Osteocyte (in vitro differentiated cells): Measurements from ENCODE around the gene COPZ1. TPM values are rescaled to one million over a fixed set of nuclear protein-coding genes. Genes with fewer than 3 reads are reported as not detected.

Source experiments
- DNase-seq: peaks from one replicate; pipeline ENCODE4 v3.0.0; 2021; ENCODE audit warnings: mixed read lengths; ENCODE audit not compliant: unreplicated experiment; ENCODE audit errors: extremely low spot score
- H3K27ac Mint-ChIP-seq: one replicate; pipeline ENCODE4 v1.8.0; 2021; ENCODE audit warnings: mild to moderate bottlenecking, mixed read lengths; ENCODE audit not compliant: unreplicated experiment
- H3K27me3 Mint-ChIP-seq: one replicate; pipeline ENCODE4 v1.8.0; 2021; ENCODE audit warnings: mixed read lengths; ENCODE audit not compliant: unreplicated experiment
- H3K36me3 Mint-ChIP-seq: one replicate; pipeline ENCODE4 v1.8.0; 2021; ENCODE audit warnings: mixed read lengths; ENCODE audit not compliant: unreplicated experiment
- H3K4me1 Mint-ChIP-seq: one replicate; pipeline ENCODE4 v1.8.0; 2021; ENCODE audit warnings: mixed read lengths; ENCODE audit not compliant: unreplicated experiment
- H3K4me3 Mint-ChIP-seq: one replicate; pipeline ENCODE4 v1.8.0; 2021; ENCODE audit warnings: mild to moderate bottlenecking, moderate library complexity, mixed read lengths; ENCODE audit not compliant: unreplicated experiment
- H3K9me3 Mint-ChIP-seq: one replicate; pipeline ENCODE4 v1.8.0; 2021; ENCODE audit warnings: mixed read lengths; ENCODE audit not compliant: unreplicated experiment
- total RNA-seq: library from RNA; stranded (reverse); gene quantifications from 2 replicates; pipeline ENCODE4 v1.2.1, GENCODE V29; 2021
- TF ChIP-seq, protein P1 (sequence below): fragments of 200-600 bp; sonication (generic); IDR thresholded peaks from 2 replicates; pipeline ENCODE4 v1.5.0; 2021; ENCODE audit warnings: antibody characterized with exemption, mild to moderate bottlenecking, moderate library complexity

COPZ1 gene
- total RNA-seq, 1 donor from 2014 or later, result 136 TPM

DNA sequence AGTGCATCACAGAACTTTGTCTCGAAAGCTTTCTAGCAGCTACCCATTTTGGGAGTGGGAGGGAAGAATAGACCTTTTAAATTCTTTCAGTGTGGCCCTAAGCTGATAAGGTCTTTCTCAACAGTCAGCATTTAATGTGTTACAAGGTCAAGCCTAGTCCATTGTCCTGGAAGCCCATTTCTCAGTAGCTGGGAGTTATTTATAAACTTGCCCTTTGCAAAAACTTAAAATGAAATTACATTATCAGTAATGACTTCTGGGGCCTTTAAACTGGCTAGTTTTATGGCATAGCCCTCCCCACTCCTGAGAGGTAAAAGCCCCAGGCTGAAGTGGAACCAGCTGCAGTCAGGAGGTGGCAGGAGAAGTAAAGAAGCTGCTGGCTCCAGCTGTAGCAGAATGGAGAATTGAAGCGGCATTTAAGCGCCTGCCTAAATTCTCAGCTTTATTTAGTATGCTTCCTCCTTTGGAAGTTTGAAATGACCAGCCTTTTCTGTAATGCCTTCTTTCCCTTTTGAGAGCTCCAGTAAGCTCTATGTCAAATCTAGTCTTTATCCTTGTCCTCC lies 12.4 kb downstream of the COPZ1 start:
- no peak for DNase-seq
- Mint-ChIP-seq H3K4me3 (no peak overlapping the region), H3K9me3 (no peaks in the 10 kb centered on the region), H3K27me3 (no peaks in the 10 kb centered on the region), H3K4me1 (peaks cover 7% of the 10 kb centered on the region), H3K27ac (no peak overlapping the region), H3K36me3 (peaks cover 19% of the 10 kb centered on the region)
- TF ChIP-seq, protein P1, sequence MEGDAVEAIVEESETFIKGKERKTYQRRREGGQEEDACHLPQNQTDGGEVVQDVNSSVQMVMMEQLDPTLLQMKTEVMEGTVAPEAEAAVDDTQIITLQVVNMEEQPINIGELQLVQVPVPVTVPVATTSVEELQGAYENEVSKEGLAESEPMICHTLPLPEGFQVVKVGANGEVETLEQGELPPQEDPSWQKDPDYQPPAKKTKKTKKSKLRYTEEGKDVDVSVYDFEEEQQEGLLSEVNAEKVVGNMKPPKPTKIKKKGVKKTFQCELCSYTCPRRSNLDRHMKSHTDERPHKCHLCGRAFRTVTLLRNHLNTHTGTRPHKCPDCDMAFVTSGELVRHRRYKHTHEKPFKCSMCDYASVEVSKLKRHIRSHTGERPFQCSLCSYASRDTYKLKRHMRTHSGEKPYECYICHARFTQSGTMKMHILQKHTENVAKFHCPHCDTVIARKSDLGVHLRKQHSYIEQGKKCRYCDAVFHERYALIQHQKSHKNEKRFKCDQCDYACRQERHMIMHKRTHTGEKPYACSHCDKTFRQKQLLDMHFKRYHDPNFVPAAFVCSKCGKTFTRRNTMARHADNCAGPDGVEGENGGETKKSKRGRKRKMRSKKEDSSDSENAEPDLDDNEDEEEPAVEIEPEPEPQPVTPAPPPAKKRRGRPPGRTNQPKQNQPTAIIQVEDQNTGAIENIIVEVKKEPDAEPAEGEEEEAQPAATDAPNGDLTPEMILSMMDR, result no peak

DNA sequence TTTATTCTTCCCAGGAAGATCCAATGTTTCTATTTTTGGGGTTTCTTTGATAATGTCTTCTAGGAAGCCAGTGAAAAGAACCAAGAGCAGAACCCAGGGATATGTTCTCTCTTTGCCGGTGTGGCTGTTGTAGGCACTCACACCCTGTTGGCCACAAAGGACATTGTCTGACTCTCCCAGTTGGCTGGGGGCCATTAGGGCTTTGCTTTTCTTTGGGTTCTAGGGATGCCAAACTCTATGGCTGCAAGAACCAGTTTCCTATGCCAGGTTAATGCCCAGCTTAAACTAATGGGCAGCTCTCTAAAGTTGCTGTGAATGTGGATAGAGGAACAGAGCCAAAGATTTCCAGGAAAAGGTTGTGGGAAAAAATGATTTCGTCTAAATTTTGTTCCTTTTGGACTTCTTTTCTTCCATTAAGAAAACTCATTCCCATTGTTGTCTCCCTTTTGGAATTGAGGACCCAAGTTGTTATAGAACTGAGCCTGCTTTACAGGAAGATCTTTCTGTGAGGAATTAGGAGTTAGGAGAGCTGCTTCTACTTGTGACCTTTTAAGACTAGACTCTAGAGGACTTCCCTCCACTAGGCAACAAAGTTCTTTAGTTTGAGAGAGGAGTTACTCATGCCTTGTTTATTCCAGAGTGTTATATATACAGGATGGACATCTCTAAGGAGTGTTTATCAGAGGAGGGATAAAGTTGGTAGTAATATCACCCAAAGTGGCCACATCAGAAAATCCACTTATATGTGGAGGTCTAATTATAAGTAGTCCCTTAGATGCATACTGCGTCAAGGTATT lies 13.1 kb downstream of the COPZ1 start:
- Mint-ChIP-seq H3K9me3 (no peaks in the 10 kb centered on the region), H3K27ac (no peak overlapping the region), H3K36me3 (peaks cover 24% of the 10 kb centered on the region), H3K4me1 (peaks cover 7% of the 10 kb centered on the region), H3K27me3 (no peaks in the 10 kb centered on the region), H3K4me3 (no peak overlapping the region)
- no peak for DNase-seq
- TF ChIP-seq, protein P1, result no peak

DNA sequence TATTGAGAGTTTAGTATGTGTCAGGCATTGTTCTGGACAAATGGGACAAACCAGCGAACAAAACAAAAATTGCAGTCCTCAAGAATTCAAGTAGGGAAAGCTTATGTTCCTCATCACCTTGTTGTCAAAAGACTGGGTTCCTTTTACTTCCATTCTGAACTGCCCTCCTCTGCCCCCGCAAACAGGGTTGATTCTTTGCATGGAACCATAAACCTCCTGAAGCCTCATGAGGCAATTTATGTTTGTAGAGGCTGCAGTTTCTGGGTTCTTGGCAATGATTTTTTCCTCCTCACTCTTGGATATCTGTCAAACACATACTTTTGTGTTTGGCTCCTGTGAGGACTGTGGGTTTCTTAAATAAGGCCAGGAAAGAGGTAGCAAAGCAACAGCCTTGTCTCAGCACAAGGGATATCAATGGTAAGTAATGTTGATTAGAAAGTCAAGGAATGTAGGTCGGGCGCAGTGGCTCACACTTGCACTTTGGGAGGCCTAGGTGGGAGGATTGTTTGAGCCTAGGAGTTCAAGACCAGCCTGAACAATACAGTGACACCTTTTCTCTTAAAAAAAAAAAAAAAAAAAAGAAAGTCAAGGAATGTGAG lies 13.9 kb downstream of the COPZ1 start:
- Mint-ChIP-seq H3K9me3 (no peaks in the 10 kb centered on the region), H3K4me1 (peaks cover 7% of the 10 kb centered on the region)
- DNase-seq, result no peak

DNA sequence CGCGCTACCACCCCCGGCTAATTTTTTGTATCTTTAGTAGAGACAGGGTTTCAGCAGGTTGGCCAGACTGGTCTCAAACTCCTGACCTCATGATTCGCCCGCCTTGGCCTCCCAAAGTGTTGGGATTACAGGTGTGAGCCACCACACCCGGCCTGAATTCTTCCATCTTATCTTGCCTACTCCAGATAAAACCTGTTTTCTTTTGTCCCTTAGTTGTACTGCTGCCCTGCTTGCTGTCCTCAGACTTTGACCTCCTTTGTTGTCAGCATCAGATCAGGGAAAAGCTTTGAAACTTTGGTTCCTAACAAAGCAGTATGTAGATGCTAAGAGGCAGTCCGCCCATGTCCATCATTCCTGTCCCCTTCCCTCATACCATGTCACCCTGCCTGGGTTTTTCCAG lies 15.9 kb downstream of the COPZ1 start:
- H3K36me3 Mint-ChIP-seq, result peaks cover 35% of the 10 kb centered on the region
- DNase-seq, result no peak
- H3K27ac Mint-ChIP-seq, result no peak overlapping the region
- no peaks in the 10 kb centered on the region for H3K9me3 Mint-ChIP-seq
- no peak overlapping the region for H3K4me3 Mint-ChIP-seq
- TF ChIP-seq, protein P1, result no peak
- no peaks in the 10 kb centered on the region for H3K27me3 Mint-ChIP-seq
- H3K4me1 Mint-ChIP-seq, result peaks cover 7% of the 10 kb centered on the region

More for the DNA sequence above, 13.9 kb downstream of the COPZ1 start:
- TF ChIP-seq, protein P1, result no peak
- Mint-ChIP-seq H3K27ac (no peak overlapping the region), H3K4me3 (no peak overlapping the region), H3K27me3 (no peaks in the 10 kb centered on the region), H3K36me3 (peaks cover 29% of the 10 kb centered on the region)
